OCI-LY7 (cell line): ENCODE results near the gene IFITM2. TPM values are rescaled to one million over a fixed set of nuclear protein-coding genes. Genes with fewer than 3 reads are reported as not detected.

Experiments used
- BruUV-seq: library from RNA; stranded (reverse); fragments of 400-500 nt; replicated peaks from 2 replicates; lab custom pipeline; 2021; lab: Mats Ljungman, UMichigan
- CTCF ChIA-PET: fragments of 300-600 bp; sonication (Branson Sonifier 250); formaldehyde crosslinking; loops from one replicate; lab custom pipeline; 2022; ENCODE audit warnings: antibody characterized with exemption; ENCODE audit not compliant: unreplicated experiment; lab: Charles Lee
- POLR2A ChIA-PET: fragments of 300-600 bp; sonication (Branson Sonifier 250); formaldehyde crosslinking; loops from one replicate; lab custom pipeline; 2022; ENCODE audit warnings: antibody characterized with exemption; lab: Charles Lee
- DNase-seq: peaks from one replicate; pipeline ENCODE4 v3.0.0-alpha.2; 2015; ENCODE audit warnings: low spot score
- H2AFZ ChIP-seq: fragments of 200-600 bp; sonication (generic), shearing (Covaris generic); 2 replicates; pipeline ENCODE4 v1.6.1; 2014; ENCODE audit warnings: mild to moderate bottlenecking, antibody characterized with exemption, low read length, moderate library complexity
- H3K27ac ChIP-seq: fragments of 200-600 bp; sonication (generic); 2 replicates; pipeline ENCODE4 v1.5.1; 2014; ENCODE audit warnings: mixed run types, low read depth, mild to moderate bottlenecking, moderate library complexity, low read length, inconsistent platforms; ENCODE audit not compliant: poor library complexity, severe bottlenecking
- H3K36me3 ChIP-seq: fragments of 200-600 bp; sonication (generic); 2 replicates; pipeline ENCODE4 v1.6.1; 2014; ENCODE audit warnings: mild to moderate bottlenecking, antibody characterized with exemption, low read length, moderate library complexity, mixed read lengths; ENCODE audit not compliant: insufficient read depth
- H3K4me1 ChIP-seq: fragments of 200-600 bp; sonication (generic); 2 replicates; pipeline ENCODE4 v1.5.1; 2014; ENCODE audit warnings: mild to moderate bottlenecking, low read length; ENCODE audit not compliant: insufficient read depth, poor library complexity, severe bottlenecking
- H3K4me2 ChIP-seq: fragments of 200-600 bp; sonication (generic); 2 replicates; pipeline ENCODE4 v1.6.1; 2014; ENCODE audit warnings: mild to moderate bottlenecking, low read length
- H3K4me3 ChIP-seq: fragments of 200-600 bp; sonication (generic); 2 replicates; pipeline ENCODE4 v1.5.1; 2014; ENCODE audit warnings: mild to moderate bottlenecking, low read depth, low read length; ENCODE audit not compliant: poor library complexity, severe bottlenecking
- H3K79me2 ChIP-seq: fragments of 200-600 bp; sonication (generic); 2 replicates; pipeline ENCODE4 v1.6.1; 2016; ENCODE audit warnings: low read depth, mild to moderate bottlenecking, low read length, moderate library complexity, mixed read lengths; ENCODE audit not compliant: insufficient read depth
- H3K9me2 ChIP-seq: fragments of 200-600 bp; sonication (generic); 2 replicates; pipeline ENCODE4 v1.6.1; 2016; ENCODE audit warnings: mild to moderate bottlenecking, low read length, mixed read lengths; ENCODE audit not compliant: insufficient read depth
- H3K9me3 ChIP-seq: fragments of 200-600 bp; sonication (generic); 2 replicates; pipeline ENCODE4 v1.6.1; 2014; ENCODE audit warnings: mild to moderate bottlenecking, mixed run types, low read length, mixed read lengths
- H4K20me1 ChIP-seq: fragments of 200-600 bp; sonication (generic); 2 replicates; pipeline ENCODE4 v1.6.1; 2014; ENCODE audit warnings: mild to moderate bottlenecking, antibody characterized with exemption, low read length, moderate library complexity, mixed read lengths; ENCODE audit not compliant: insufficient read depth
- CTCF ChIP-seq: fragments of 200-600 bp; sonication (generic); conservative IDR thresholded peaks from 2 replicates; pipeline ENCODE4 v1.5.1; 2014; ENCODE audit warnings: mild to moderate bottlenecking, antibody characterized with exemption, low read length, moderate library complexity, mixed read lengths
- EZH2phosphoT487 ChIP-seq: fragments of 200-600 bp; sonication (generic); IDR thresholded peaks from 2 replicates; pipeline ENCODE4 v1.6.1; 2018; ENCODE audit warnings: low read depth, borderline replicate concordance, mild to moderate bottlenecking, mixed run types, antibody characterized with exemption, low read length, moderate library complexity, mixed read lengths
- intact Hi-C: fragments of 100-400 bp; cut with micrococcal nuclease; formaldehyde crosslinking; loops from one replicate; pipeline ENCODE4 v1.10.0; 2022; ENCODE audit not compliant: unreplicated experiment
- total RNA-seq, 2 experiments: library from RNA; depleted of rRNA in 1 of 2; stranded (reverse); fragments of >200 nt in 1 of 2; shearing (Covaris generic) in 1 of 2; gene quantifications; 2 replicates each; pipeline ENCODE4 v1.2.3, GENCODE V29; 2014 to 2022

IFITM2 gene
- total RNA-seq, 2 experiments from 2014 or later = 22.1 to 117 TPM

DNA sequence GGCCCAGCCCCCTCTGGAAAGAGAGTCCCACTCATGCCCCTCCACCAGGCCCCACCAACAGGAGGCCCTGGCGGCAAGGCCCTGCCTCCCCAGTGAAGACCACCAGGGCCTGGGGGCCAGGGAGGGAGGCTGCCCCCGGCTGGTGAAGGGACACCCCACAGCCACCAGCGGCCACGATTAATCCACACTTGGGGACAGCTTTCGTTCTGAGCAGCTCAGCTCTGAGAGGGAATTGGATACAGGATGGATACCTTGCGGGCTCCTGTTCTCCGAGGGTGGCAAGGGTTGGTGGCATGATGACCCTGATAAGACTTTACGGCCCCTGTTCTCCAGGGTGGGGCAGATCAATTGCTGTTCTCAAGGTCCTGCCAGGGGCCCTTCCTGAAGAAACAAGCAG, 36.3 kb upstream of the IFITM2 start:
- TF ChIP-seq CTCF (no peak), EZH2phosphoT487 (no peak)
- POLR2A ChIA-PET = no interaction called here

DNA sequence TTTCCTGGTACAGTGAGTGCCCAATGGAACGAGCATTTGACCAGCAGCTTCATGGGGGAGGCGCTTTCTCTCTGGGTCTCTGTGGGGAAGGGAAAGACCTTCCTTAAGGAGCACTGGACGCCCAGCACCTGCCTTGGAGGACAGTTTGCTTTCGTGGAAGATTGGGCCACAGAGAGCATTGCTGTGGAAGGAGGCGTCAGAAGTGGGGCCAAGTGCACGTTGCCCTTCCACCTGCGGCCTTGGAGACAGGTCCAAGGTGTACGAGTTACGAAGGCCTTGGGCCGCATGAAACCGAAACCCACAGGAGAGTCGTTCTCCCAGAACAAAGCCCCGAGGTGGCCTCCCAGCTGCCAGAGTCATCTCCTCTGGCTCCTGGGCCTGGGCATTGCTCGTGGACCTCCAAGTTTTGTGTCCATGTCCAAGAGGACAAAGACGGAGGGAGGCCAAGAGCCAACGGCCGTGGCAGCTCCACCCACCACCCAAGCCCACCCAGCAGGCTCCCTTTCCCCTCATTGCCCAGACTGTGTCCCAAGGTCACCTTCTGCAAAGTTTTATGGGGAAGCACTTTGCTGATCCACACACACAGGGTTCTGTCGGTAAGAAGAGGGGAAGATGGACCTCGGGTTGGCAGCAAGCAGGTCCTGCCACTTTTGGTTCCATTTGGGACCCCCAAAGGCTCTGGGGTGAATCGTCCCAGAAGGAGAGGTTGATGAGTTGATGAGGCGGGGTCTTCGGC, 35.3 kb upstream of the IFITM2 start:
- no peak overlapping the region for H3K4me2 ChIP-seq
- H3K79me2 ChIP-seq = no peaks in the 10 kb centered on the region
- CTCF ChIA-PET = no interaction called here
- TF ChIP-seq CTCF (no peak), EZH2phosphoT487 (no peak)
- peaks cover 35% of the 10 kb centered on the region for H3K4me1 ChIP-seq
- no peak overlapping the region for H3K4me3 ChIP-seq
- no peak overlapping the region for H2AFZ ChIP-seq
- intact Hi-C loops = no loop called here
- H3K27ac ChIP-seq = no peak overlapping the region
- no peaks in the 10 kb centered on the region for H3K9me2 ChIP-seq
- no peaks in the 10 kb centered on the region for H4K20me1 ChIP-seq
- DNase-seq = no peak
- H3K9me3 ChIP-seq = peaks cover 6% of the 10 kb centered on the region; the same call in 1 of the 2 replicates
- no peaks in the 10 kb centered on the region for H3K36me3 ChIP-seq
- POLR2A ChIA-PET = no interaction called here
- no TSS peak for BruUV-seq

More for the DNA sequence above, 36.3 kb upstream of the IFITM2 start:
- Histone ChIP-seq H4K20me1 (no peaks in the 10 kb centered on the region), H3K27ac (no peak overlapping the region), H3K79me2 (no peaks in the 10 kb centered on the region), H3K9me2 (no peaks in the 10 kb centered on the region), H3K9me3 (peaks cover 5% of the 10 kb centered on the region; the same call in 1 of the 2 replicates), H3K36me3 (no peaks in the 10 kb centered on the region), H3K4me1 (peaks cover 35% of the 10 kb centered on the region), H2AFZ (no peak overlapping the region), H3K4me2 (no peak overlapping the region), H3K4me3 (no peak overlapping the region)
- CTCF ChIA-PET = no interaction called here
- intact Hi-C loops = no loop called here
- no TSS peak for BruUV-seq
- DNase-seq = no peak

GRCh38 chr11:272931-273198, 34.8 kb upstream of the IFITM2 start:
- DNase-seq = no peak
- no peaks in the 10 kb centered on the region for H3K36me3 ChIP-seq
- no peak overlapping the region for H3K4me3 ChIP-seq
- CTCF ChIA-PET = no interaction called here
- H3K79me2 ChIP-seq = no peaks in the 10 kb centered on the region
- TF ChIP-seq CTCF (no peak), EZH2phosphoT487 (no peak)
- H3K27ac ChIP-seq = no peak overlapping the region
- no peak overlapping the region for H2AFZ ChIP-seq
- no peaks in the 10 kb centered on the region for H3K9me2 ChIP-seq
- no peaks in the 10 kb centered on the region for H4K20me1 ChIP-seq
- peaks cover 6% of the 10 kb centered on the region; the same call in 1 of the 2 replicates for H3K9me3 ChIP-seq
- no TSS peak for BruUV-seq
- POLR2A ChIA-PET = interaction anchor here (0.6 kb wide), 1 partner anchor 66 kb away, joined by 6 read pairs; the partner anchor contains the start of gene BET1L
- H3K4me2 ChIP-seq = no peak overlapping the region
- peaks cover 31% of the 10 kb centered on the region for H3K4me1 ChIP-seq
- intact Hi-C loops = no loop called here
